ENCODE data around the gene EPB41L4A.

DNA sequence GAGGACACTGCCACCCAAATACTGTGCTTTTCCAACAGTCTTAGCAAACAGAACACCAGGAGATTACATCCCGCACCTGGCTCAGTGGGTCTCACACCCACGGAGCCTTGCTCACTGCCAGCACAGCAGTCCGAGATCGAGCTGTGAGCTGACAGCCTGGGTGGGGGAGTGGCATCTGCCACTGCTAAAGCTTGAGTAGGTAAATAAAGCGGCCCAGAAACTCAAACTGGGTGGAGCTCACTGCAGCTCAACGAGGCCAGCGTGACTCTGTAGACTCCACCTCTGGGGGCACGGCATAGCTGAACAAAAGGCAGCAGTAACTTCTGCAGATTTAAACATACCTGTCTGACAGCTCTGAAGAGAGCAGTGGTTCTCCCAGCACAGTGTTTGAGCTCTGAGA lies 28.8 kb downstream of the EPB41L4A start:
- TF ChIP-seq EZH2 (IDR thresholded peaks at IDR 0.05; ENCODE audit: borderline replicate concordance) = no peak
- TF ChIP-seq, protein P1, sequence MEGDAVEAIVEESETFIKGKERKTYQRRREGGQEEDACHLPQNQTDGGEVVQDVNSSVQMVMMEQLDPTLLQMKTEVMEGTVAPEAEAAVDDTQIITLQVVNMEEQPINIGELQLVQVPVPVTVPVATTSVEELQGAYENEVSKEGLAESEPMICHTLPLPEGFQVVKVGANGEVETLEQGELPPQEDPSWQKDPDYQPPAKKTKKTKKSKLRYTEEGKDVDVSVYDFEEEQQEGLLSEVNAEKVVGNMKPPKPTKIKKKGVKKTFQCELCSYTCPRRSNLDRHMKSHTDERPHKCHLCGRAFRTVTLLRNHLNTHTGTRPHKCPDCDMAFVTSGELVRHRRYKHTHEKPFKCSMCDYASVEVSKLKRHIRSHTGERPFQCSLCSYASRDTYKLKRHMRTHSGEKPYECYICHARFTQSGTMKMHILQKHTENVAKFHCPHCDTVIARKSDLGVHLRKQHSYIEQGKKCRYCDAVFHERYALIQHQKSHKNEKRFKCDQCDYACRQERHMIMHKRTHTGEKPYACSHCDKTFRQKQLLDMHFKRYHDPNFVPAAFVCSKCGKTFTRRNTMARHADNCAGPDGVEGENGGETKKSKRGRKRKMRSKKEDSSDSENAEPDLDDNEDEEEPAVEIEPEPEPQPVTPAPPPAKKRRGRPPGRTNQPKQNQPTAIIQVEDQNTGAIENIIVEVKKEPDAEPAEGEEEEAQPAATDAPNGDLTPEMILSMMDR (IDR thresholded peaks at IDR 0.05; ENCODE audit: poor library complexity) = no peak
- TF ChIP-seq EZH2phosphoT487 (IDR thresholded peaks at IDR 0.05; ENCODE audit: low read depth, severe bottlenecking, unreplicated experiment) = no peak
